Chondrocyte (in vitro differentiated cells): Measurements from ENCODE around the gene LPP. TPM values are rescaled to one million over a fixed set of nuclear protein-coding genes. Genes with fewer than 3 reads are reported as not detected.

Source experiments
- DNase-seq: peaks from one replicate; pipeline ENCODE4 v3.0.0; 2021; ENCODE audit warnings: mixed read lengths, low spot score
- H3K27ac Mint-ChIP-seq: one replicate; pipeline ENCODE4 v1.8.0; 2021; ENCODE audit warnings: mild to moderate bottlenecking, moderate library complexity, mixed read lengths; ENCODE audit not compliant: unreplicated experiment
- H3K27me3 Mint-ChIP-seq: 2 replicates; pipeline ENCODE4 v1.8.0; 2021; ENCODE audit warnings: low read depth, mixed read lengths
- H3K36me3 Mint-ChIP-seq: 2 replicates; pipeline ENCODE4 v1.8.0; 2021; ENCODE audit warnings: low read depth, mixed read lengths
- H3K4me1 Mint-ChIP-seq: 2 replicates; pipeline ENCODE4 v1.8.0; 2021; ENCODE audit warnings: low read depth, mild to moderate bottlenecking, mixed read lengths
- H3K4me3 Mint-ChIP-seq: one replicate; pipeline ENCODE4 v1.8.0; 2021; ENCODE audit warnings: mild to moderate bottlenecking, moderate library complexity, mixed read lengths; ENCODE audit not compliant: unreplicated experiment
- H3K9me3 Mint-ChIP-seq: 2 replicates; pipeline ENCODE4 v1.8.0; 2021; ENCODE audit warnings: low read depth, mixed read lengths
- CTCF ChIP-seq: fragments of 200-600 bp; sonication (generic); IDR thresholded peaks from 2 replicates; pipeline ENCODE4 v1.5.0; 2021; ENCODE audit warnings: antibody characterized with exemption, mild to moderate bottlenecking, moderate library complexity
- total RNA-seq: library from RNA; stranded (reverse); gene quantifications from 3 replicates; pipeline ENCODE4 v1.2.1, GENCODE V29; 2021

LPP gene
- total RNA-seq, 1 donor from 2014 or later: 295 TPM

DNA sequence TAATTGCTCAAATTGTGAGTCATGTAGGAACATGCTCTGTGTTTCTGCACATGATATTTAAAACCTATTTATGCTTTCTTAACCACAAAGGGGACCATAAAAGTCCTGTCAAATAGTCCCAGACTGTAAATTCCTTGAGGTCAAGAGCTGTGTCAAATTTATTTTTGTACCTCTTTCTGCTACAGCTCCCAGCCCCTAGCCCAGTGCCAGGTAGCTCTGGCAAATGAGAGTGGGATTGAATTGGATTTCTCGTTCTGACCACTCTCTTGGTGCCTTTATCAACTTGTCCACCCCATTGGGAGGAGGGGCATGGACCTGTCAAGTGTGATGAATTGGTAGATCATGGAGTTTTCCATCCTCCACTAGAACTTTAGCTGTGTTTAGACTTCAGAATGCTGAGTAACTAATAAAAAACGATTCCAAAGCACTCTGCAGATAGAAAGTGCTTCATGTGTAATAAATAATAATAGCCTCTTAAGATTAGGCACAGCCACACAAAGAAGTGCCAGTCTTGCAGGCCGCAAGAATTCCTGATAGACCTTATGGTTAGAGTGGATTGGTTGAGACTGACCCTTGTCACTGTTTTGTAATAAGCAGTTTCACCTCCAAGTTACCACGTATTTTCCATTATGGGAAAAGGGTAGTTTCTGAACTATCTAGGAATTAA, 120.4 kb downstream of the LPP start:
- H3K27ac Mint-ChIP-seq: peak overlapping the region; percentile 72

GRCh38 chr3:188276375-188276774, 122.4 kb downstream of the LPP start:
- Mint-ChIP-seq H3K36me3 (peaks cover 6% of the 10 kb centered on the region), H3K27me3 (no peaks in the 10 kb centered on the region), H3K4me3 (no peak overlapping the region), H3K27ac (peak overlapping the region; percentile 90), H3K9me3 (no peaks in the 10 kb centered on the region), H3K4me1 (peaks cover 76% of the 10 kb centered on the region)
- no peak for DNase-seq
- TF ChIP-seq CTCF: no peak

More for the DNA sequence above, 120.4 kb downstream of the LPP start:
- no peaks in the 10 kb centered on the region for H3K27me3 Mint-ChIP-seq
- H3K4me3 Mint-ChIP-seq: no peak overlapping the region
- no peaks in the 10 kb centered on the region for H3K9me3 Mint-ChIP-seq
- no peak for DNase-seq
- peaks cover 6% of the 10 kb centered on the region for H3K36me3 Mint-ChIP-seq
- TF ChIP-seq CTCF: no peak
- peaks cover 81% of the 10 kb centered on the region for H3K4me1 Mint-ChIP-seq

DNA sequence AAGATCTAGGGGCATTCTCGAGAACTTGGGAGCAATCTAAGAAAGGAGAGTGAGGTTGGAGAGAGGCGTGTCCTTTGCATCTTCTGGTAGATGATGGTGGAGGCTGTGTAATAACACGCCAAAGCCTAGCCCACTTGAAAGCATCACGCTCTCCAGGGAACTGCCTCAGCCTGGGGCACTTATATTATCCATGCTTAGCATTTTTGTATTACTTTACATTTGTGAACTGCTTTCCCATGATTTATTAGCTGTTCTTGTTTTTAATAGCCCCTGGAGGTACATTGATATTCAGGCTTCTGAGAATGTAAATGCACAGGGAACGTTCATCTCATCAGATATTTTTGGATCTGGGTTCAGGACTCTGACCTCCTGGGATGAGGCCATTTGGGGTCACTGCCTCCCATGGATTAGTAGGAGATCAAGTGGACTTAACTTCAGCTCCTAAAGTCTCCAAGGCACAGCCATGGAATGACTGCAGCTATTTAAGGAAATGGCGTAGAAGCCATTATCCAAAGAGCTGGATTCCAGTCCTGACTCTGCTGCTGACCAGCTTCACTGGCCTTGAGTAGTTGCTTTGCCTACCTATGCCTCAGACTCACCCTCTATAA, 124.9 kb downstream of the LPP start:
- Mint-ChIP-seq H3K27ac (peak overlapping the region; percentile 83), H3K4me3 (peak overlapping the region; percentile 22), H3K4me1 (peaks cover 76% of the 10 kb centered on the region), H3K9me3 (no peaks in the 10 kb centered on the region), H3K27me3 (no peaks in the 10 kb centered on the region), H3K36me3 (peaks cover 6% of the 10 kb centered on the region)
- no peak for TF ChIP-seq CTCF
- no peak for DNase-seq

GRCh38 chr3:188279502-188280335, 125.8 kb downstream of the LPP start:
- TF ChIP-seq CTCF: peak; percentile 49
- Mint-ChIP-seq H3K4me1 (peaks cover 75% of the 10 kb centered on the region), H3K9me3 (no peaks in the 10 kb centered on the region), H3K27ac (peak overlapping the region; percentile 83), H3K4me3 (no peak overlapping the region), H3K36me3 (peaks cover 6% of the 10 kb centered on the region), H3K27me3 (no peaks in the 10 kb centered on the region)
- DNase-seq: no peak

- H3K4me1 Mint-ChIP-seq: peaks cover 77% of the 10 kb centered on the region
- peaks cover 6% of the 10 kb centered on the region for H3K36me3 Mint-ChIP-seq
- no peak for DNase-seq
- H3K27me3 Mint-ChIP-seq: no peaks in the 10 kb centered on the region
- TF ChIP-seq CTCF: no peak
- H3K9me3 Mint-ChIP-seq: no peaks in the 10 kb centered on the region
- H3K4me3 Mint-ChIP-seq: no peak overlapping the region
- H3K27ac Mint-ChIP-seq: no peak overlapping the region
Measured at GRCh38 chr3:188280627-188281026, 126.7 kb downstream of the LPP start.
